Rectal smooth muscle tissue (tissue), 1 donor: Measurements from ENCODE around the gene SIKE1.

Source experiments
- H3K27ac ChIP-seq: one replicate; pipeline ENCODE4 v1.7.0; 2013; ENCODE audit warnings: low read depth, low read length, inconsistent platforms
- H3K27me3 ChIP-seq: one replicate; pipeline ENCODE4 v1.7.0; 2013; ENCODE audit warnings: low read length; ENCODE audit not compliant: control insufficient read depth, insufficient read depth
- H3K36me3 ChIP-seq: one replicate; pipeline ENCODE4 v1.7.0; 2013; ENCODE audit warnings: low read length; ENCODE audit not compliant: control insufficient read depth, insufficient read depth
- H3K4me1 ChIP-seq: one replicate; pipeline ENCODE4 v1.7.0; 2013; ENCODE audit warnings: low read length; ENCODE audit not compliant: control insufficient read depth, insufficient read depth
- H3K4me3 ChIP-seq: one replicate; pipeline ENCODE4 v1.7.0; 2013; ENCODE audit warnings: low read length
- H3K9ac ChIP-seq: one replicate; pipeline ENCODE4 v1.7.0; 2013; ENCODE audit warnings: low read length

SIKE1 gene

DNA sequence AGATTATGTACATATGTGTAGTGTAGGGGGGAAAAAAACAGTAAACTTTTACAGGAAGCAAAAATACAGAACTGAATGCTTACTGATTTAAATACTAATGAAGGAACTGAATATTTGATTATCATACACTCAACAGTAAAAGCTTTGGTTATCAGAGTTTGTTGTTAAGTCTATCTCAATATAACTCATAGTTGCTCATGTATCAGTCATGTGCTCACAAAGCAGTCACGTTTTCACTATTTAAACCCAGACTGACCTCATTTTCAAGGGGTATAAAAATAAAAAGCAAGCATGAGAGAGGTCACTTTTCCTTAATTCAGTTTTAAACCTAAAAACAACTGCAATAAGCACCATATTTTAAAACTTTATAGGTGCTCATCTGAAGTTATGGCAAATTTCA, 57.0 kb downstream of the SIKE1 start:
- no peak overlapping the region for H3K4me3 ChIP-seq
- no peaks in the 10 kb centered on the region for H3K27me3 ChIP-seq
- no peaks in the 10 kb centered on the region for H3K4me1 ChIP-seq
- no peak overlapping the region for H3K27ac ChIP-seq
- H3K9ac ChIP-seq, result no peak overlapping the region
- H3K36me3 ChIP-seq, result peaks cover 20% of the 10 kb centered on the region

DNA sequence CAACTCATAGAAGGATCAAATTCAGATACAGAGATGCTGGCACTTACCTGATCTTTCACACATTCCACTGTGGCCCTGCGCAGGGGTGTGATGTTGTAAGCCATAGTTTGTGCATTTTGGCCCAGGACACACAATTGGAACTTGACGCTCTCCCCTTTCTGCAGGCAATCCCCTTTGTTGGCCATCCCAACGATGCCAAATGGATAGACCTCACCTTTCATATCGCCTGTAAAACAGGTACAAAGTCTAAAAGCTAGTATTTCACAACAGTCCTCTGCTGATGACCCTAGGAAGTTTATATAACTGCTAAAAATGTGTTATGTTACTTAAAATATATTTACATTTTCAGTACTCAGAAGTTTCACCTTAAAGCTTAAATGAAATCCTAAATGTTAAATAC, 60.0 kb downstream of the SIKE1 start:
- no peak overlapping the region for H3K4me3 ChIP-seq
- no peak overlapping the region for H3K9ac ChIP-seq
- peaks cover 16% of the 10 kb centered on the region for H3K36me3 ChIP-seq
- peaks cover 2% of the 10 kb centered on the region for H3K4me1 ChIP-seq
- H3K27me3 ChIP-seq, result no peaks in the 10 kb centered on the region
- H3K27ac ChIP-seq, result no peak overlapping the region
